Measurements from ENCODE around the gene ATF7IP2.
A peak's percentile ranks its signal among the peaks of the same experiment; 100 is the strongest.
"Not testable (repeated sequence)": the region's sequence is repeated elsewhere in the genome, so short reads cannot be mapped to it uniquely, and the experiment has no call there.

Gene ATF7IP2

GRCh38 chr16:10441726-10442125, 55.9 kb downstream of the ATF7IP2 start:
- no peak for FAIRE-seq
- no peak for DNase-seq (ENCODE audit: low spot score)

GRCh38 chr16:10447289-10447688, 61.4 kb downstream of the ATF7IP2 start:
- FAIRE-seq (no peak), DNase-seq (ENCODE audit: low spot score) (no peak)

DNA sequence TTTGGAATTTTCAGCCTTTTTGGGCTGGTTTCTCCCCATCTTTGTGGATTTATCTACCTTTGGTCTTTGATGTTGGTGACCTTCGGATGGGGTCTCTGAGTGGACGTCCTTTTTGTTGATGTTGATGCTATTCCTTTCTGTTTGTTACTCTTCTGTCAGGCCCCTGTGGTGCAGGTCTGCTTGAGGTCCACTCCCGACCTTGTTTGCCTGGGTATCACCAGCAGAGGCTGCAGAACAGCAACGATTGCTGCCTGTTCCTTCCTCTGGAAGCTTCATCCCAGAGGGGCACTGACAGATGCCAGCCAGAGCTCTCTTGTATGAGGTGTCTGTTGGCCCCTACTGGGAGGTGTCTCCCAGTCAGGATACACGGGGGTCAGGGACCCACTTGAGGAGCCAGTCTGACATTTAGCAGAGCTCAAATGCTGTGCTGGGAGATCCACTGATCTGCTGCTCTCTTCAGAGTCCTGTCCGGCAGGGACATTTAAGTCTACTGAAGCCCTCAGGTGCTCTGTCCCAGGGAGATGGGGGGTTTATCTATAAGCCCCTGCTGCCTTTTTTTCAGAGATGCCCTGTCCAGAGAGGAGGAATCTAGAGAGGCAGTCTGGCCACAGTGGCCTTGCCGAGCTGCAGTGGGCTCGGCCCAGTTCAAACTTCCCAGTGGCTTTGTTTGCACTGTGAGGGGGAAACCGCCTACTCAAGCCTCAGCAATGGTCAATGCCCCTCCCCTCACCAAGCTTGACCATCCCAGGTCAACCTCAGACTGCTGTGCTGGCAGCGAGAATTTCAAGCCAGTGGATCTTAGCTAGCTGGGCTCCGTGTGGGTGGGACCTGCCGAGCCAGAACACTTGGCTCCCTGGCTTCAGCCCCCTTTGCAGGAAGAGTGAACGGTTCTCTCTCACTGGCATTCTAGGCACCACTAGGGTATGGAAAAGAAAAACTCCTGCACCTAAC, 66.6 kb downstream of the ATF7IP2 start:
- not testable (repeated sequence) for DNase-seq (ENCODE audit: low spot score); FAIRE-seq

GRCh38 chr16:10453159-10453510, 67.3 kb downstream of the ATF7IP2 start:
- no peak for FAIRE-seq

DNA sequence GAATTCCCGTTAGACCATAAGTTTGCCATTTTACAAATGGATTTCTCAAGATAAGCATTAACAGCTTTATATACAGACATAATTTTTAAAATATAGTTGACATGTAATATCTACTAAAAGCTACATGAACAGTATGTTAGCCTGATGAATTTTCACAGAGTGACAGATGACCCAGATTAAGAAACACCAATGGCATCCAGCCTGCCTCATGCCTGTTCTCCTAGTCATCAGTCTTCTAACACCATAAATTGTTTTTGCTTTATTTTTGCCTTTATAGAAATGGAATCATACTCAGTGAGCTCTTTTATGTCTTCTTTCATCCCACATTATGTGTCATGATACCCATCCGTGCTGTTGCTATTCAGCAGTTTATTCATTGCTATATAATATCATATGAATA, 80.0 kb downstream of the ATF7IP2 start:
- DNase-seq (ENCODE audit: low spot score) (no peak), FAIRE-seq (no peak)

More at GRCh38 chr16:10453159-10453510, 67.3 kb downstream of the ATF7IP2 start:
- DNase-seq (ENCODE audit: low spot score), result no peak

- no peak for FAIRE-seq
Measured at GRCh38 chr16:10466313-10466712, 80.5 kb downstream of the ATF7IP2 start.

GRCh38 chr16:10466861-10467260, 81.0 kb downstream of the ATF7IP2 start:
- no peak for FAIRE-seq
- DNase-seq (ENCODE audit: low spot score), result no peak

More at GRCh38 chr16:10466313-10466712, 80.5 kb downstream of the ATF7IP2 start:
- no peak for DNase-seq (ENCODE audit: low spot score)

GRCh38 chr16:10476636-10477035, 90.8 kb downstream of the ATF7IP2 start:
- not testable (repeated sequence) for DNase-seq (ENCODE audit: low spot score)

GRCh38 chr16:10480151-10480550, 94.3 kb downstream of the ATF7IP2 start:
- FAIRE-seq (no peak), DNase-seq (ENCODE audit: low spot score) (no peak)

More at GRCh38 chr16:10476636-10477035, 90.8 kb downstream of the ATF7IP2 start:
- not testable (repeated sequence) for FAIRE-seq

GRCh38 chr16:10485159-10485558, 99.3 kb downstream of the ATF7IP2 start:
- DNase-seq (ENCODE audit: low spot score) (no peak), FAIRE-seq (no peak)

- DNase-seq (ENCODE audit: low spot score), result no peak
- no peak for FAIRE-seq
Measured at GRCh38 chr16:10485698-10486382, 100.0 kb downstream of the ATF7IP2 start.

DNA sequence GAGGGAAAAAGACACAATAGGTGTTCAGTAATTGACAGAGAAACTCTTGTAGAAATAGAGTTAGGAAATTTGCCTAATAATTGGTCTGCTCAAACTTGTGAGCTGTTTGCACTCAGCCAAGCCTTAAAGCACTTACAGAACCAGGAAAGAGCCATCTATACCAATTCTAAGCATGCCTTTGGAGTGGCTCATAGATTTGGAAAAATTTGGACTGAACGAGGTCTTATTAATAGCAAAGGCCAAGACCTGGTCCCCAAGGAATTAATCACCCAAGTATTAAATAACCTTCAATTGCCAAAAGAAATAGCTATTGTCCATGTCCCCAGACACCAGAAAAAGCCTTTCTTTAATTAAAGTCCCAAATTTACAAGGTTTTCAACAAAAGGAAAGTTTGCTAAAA, 104.3 kb downstream of the ATF7IP2 start:
- DNase-seq (ENCODE audit: low spot score) (no peak), FAIRE-seq (no peak)

- FAIRE-seq (no peak), DNase-seq (ENCODE audit: low spot score) (no peak)
Measured at GRCh38 chr16:10493276-10493675, 107.4 kb downstream of the ATF7IP2 start.

GRCh38 chr16:10494343-10495030, 108.6 kb downstream of the ATF7IP2 start:
- FAIRE-seq (no peak), DNase-seq (ENCODE audit: low spot score) (no peak)

- FAIRE-seq (no peak), DNase-seq (ENCODE audit: low spot score) (no peak)
Measured at GRCh38 chr16:10495031-10495345, 109.1 kb downstream of the ATF7IP2 start.

DNA sequence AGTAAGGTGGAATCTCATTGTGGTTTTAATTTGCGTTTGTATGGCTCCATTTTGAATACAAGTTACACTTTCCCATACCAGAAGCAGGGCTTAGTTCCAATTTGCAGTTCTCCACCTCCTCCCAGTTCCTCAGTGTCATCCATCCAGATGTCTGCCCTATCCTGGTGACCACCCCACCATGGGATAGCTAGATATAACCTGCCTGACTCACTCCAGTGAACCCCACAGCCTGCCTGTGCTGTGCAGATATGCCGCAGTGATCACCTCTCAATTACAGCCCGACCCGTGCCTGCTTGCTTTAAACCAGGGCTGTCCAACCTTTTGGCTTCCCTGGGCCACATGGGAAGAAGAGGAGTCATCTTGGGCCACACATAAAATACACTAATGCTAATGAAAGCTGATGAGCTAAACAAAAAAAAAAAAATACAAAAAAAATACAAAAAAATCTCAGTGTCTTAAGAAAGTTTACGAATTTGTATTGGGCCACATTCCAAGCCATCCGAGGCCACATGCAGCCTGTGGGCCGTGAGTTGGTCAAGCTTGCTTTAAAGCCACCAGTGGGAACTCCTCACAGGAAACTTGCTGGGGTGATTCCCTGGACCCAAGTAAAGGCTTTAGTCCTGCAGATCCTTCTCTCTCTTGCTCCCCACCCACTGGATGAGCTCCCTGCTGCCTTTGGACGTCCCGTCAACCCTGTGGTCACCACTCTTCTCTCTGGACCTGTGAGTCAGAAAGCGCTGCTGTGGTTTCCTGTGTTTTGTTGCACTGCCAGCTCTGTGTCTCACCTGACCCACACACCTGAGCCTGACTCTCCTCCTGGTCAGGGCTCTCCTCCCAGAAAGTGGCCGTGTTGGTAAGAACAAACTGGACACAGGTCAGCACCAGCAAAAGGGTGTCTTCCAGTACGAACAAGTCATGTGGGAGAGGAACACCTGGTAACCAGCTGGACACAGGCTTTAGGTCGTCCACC, 111.6 kb downstream of the ATF7IP2 start:
- DNase-seq (ENCODE audit: low spot score), result peak; percentile 25
- FAIRE-seq, result no peak

DNA sequence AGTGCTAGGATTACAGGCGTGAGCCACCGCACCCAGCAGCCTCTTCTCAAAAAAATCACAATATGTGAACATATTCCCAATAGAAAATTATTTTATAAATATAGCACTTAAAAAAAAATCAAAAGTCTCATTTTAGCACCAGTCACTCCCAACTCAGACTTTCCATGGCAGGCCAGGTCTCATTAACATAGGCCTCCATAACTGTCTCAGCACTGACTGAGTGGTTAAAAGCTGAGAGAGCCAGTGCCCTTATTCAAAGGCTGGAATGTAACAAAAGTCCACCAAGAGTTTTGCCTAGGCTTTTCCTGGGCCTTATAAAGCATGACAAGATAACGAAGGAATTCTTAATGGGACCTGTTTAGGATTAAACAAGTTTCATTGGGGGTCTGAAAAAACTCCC, 114.7 kb downstream of the ATF7IP2 start:
- FAIRE-seq (no peak), DNase-seq (ENCODE audit: low spot score) (no peak)

DNA sequence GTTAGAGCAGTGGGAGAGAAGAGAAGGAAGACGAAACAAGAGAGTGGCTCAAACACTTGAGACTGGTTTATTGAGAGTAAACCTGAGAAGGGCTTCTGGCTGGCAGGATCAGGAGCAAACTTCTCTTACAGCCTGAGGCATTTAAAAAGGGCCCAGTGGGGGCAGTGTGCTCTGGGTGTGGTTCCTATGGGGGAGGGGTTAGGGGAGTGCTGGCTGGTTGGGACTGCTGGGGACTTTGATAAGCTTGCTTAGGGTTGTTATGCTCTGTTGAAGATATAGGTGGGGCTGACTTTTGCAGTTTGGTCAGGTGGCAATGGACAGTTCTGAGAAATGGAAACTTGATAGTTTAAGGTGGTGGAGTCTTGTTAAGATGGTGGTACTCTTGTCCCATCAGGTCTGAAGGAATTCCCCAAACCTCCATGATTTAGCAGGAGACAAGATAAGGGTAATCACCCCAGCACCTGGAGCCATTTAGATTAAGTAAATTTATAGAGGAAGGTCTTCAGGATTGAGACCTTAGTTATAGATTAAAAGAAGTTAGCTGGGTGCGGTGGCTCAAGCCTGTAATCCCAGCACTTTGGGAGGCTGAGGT, 115.3 kb downstream of the ATF7IP2 start:
- FAIRE-seq, result no peak

DNA sequence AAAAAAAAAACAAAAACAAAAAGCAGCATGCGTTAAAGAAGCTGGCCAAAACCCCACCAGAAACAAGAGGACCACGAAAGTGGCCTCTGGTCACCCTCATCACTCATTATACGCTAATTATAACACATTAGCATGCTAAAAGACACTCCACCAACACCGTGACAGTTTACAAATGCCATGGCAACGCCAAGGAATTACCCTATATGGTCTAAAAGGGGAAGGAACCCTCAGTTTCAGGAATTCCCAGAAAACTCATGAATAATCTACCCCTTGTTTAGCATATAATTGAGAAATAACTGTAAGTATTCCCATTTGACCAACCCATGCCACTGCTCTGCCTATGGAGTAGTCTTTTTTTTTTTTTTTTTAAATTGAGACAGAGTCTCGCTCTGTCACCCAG, 116.9 kb downstream of the ATF7IP2 start:
- no peak for FAIRE-seq
- DNase-seq (ENCODE audit: low spot score), result no peak

More for the DNA sequence above, 115.3 kb downstream of the ATF7IP2 start:
- no peak for DNase-seq (ENCODE audit: low spot score)

GRCh38 chr16:10504404-10504885, 118.6 kb downstream of the ATF7IP2 start:
- DNase-seq (ENCODE audit: low spot score), result no peak
- FAIRE-seq, result no peak

Data from RCC 7860 (cell line).